Measurements from ENCODE around the gene FARP2.

- TF ChIP-seq CTCF (conservative IDR thresholded peaks at IDR 0.05 in 1 of 2, IDR thresholded peaks at IDR 0.05 in 1 of 2; ENCODE audit: extremely low read depth in 1 of 2, insufficient read depth in 1 of 2, low read depth in 1 of 2, low read length in 2 of 2) (no peak), EZH2 (IDR thresholded peaks at IDR 0.05; ENCODE audit: borderline replicate concordance, low read length) (no peak)
Measured at GRCh38 chr2:241496003-241496707, 140.1 kb downstream of the FARP2 start.
